Sigmoid colon (tissue), 4 donors: ENCODE results near the gene SETMAR.
"Not testable (repeated sequence)": the region's sequence is repeated elsewhere in the genome, so short reads cannot be mapped to it uniquely, and the experiment has no call there.

Experiments used
- POLR2AphosphoS5 ChIP-seq, 4 donors: sonication (generic); formaldehyde crosslinking; IDR thresholded peaks; one replicate each; pipeline ENCODE4 v1.6.1; 2017; ENCODE audit warnings: antibody characterized with exemption in 4 of 4
- TF ChIP-seq, protein P1 (sequence below), 4 experiments: fragments of 450-650 bp in 3 of 4; fragments of 200-600 bp in 1 of 4; IDR thresholded peaks; one replicate each; pipeline ENCODE4 v1.5.1; 2016 to 2019; ENCODE audit warnings: antibody characterized with exemption in 4 of 4, mild to moderate bottlenecking in 3 of 4, moderate library complexity in 2 of 4

DNA sequence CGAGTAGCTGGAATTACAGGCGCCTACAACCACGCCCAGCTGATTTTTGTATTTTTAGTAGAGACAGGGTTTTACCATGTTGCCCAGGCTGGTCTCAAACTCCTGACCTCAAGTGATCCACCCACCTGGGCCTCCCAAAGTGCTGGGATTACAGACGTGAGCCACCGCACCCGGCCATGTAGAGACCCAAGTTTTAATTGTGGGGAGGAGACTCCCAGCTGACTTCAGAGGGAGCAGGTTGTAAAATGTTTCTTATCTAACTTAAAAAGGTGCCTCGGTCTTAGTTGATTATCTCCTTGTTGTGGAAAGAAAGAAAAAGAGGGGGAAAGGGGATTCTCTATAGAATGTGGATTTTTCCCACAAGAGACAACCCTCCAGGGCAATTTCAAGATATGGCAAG, 2.0 kb downstream of the SETMAR start:
- TF ChIP-seq, protein P1, sequence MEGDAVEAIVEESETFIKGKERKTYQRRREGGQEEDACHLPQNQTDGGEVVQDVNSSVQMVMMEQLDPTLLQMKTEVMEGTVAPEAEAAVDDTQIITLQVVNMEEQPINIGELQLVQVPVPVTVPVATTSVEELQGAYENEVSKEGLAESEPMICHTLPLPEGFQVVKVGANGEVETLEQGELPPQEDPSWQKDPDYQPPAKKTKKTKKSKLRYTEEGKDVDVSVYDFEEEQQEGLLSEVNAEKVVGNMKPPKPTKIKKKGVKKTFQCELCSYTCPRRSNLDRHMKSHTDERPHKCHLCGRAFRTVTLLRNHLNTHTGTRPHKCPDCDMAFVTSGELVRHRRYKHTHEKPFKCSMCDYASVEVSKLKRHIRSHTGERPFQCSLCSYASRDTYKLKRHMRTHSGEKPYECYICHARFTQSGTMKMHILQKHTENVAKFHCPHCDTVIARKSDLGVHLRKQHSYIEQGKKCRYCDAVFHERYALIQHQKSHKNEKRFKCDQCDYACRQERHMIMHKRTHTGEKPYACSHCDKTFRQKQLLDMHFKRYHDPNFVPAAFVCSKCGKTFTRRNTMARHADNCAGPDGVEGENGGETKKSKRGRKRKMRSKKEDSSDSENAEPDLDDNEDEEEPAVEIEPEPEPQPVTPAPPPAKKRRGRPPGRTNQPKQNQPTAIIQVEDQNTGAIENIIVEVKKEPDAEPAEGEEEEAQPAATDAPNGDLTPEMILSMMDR (IDR thresholded peaks at IDR 0.05), result not testable (repeated sequence)
- TF ChIP-seq POLR2AphosphoS5 (IDR thresholded peaks at IDR 0.05), result not testable (repeated sequence)
